ENCODE results near the gene RAD52. TPM values are rescaled to one million over a fixed set of nuclear protein-coding genes. Genes with fewer than 3 reads are reported as not detected.

The RAD52 gene
- total RNA-seq, 2 experiments from 2014 or later, result 30.3 to 30.8 TPM

DNA sequence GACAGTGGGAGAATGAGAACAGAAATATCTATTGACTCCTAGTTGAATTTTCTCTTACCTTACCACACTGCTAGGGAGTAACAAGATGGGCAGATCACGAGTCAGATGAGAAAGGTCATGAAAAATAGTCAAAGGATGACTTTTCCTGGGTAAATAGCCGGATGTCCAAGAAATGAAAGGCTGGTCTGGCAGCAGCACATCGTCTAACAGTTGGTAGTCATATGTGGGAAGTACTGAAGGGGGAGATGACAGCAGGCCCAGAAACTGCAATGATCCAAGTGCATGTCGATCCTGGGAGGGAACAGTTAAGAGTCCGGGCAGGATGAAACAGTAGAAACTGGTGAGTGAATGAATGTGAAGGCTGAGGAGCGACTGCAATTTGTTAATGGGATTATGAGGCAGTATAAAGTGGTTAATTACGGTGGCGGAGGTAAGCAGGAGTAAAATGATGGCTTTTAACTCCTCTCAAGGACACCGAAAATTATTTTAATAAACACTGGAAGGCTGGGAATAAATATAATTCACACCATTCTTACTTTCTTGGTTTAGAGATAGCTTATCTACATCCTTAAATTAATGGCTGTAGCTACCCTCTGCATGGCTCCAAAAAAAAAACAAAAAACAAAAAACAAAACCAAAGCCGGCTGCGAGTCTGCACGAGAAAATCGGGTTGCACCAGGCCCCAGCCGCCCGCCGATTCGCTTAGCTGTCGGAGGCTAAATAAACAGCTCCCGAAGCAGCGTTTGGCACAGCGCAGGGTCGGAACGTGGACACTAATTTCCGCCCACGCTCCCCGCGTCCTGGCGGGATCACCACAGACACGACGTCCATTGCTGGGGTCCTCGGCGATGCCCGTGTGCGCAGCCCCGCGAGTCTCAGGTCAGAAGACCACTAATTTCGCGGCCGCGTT, 40.5 kb upstream of the RAD52 start:
- DNase-seq (ENCODE audit: low spot score), result peak; percentile 74
- peak overlapping the region; percentile 92 for H2AFZ ChIP-seq (ENCODE audit: low read length)
- H3K4me2 ChIP-seq (ENCODE audit: low read length), result peak overlapping the region; percentile 98
- TF ChIP-seq, protein P1, sequence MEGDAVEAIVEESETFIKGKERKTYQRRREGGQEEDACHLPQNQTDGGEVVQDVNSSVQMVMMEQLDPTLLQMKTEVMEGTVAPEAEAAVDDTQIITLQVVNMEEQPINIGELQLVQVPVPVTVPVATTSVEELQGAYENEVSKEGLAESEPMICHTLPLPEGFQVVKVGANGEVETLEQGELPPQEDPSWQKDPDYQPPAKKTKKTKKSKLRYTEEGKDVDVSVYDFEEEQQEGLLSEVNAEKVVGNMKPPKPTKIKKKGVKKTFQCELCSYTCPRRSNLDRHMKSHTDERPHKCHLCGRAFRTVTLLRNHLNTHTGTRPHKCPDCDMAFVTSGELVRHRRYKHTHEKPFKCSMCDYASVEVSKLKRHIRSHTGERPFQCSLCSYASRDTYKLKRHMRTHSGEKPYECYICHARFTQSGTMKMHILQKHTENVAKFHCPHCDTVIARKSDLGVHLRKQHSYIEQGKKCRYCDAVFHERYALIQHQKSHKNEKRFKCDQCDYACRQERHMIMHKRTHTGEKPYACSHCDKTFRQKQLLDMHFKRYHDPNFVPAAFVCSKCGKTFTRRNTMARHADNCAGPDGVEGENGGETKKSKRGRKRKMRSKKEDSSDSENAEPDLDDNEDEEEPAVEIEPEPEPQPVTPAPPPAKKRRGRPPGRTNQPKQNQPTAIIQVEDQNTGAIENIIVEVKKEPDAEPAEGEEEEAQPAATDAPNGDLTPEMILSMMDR (conservative IDR thresholded peaks at IDR 0.05; ENCODE audit: low read length), result no peak
- TF ChIP-seq EZH2phosphoT487 (IDR thresholded peaks at IDR 0.05; ENCODE audit: borderline replicate concordance, low read depth, low read length), result no peak
- H3K4me3 ChIP-seq (ENCODE audit: low read depth, low read length, poor library complexity, severe bottlenecking), result peak overlapping the region; percentile 87
- TSS peak; percentile 70 for BruUV-seq (replicated peaks)
- CTCF ChIA-PET (ENCODE audit: unreplicated experiment), result interaction anchor here (1.0 kb wide), 1 partner anchor 41 kb away, joined by 4 read pairs; the partner anchor contains the start of gene RAD52
- H3K4me1 ChIP-seq (ENCODE audit: insufficient read depth, low read length, poor library complexity, severe bottlenecking), result peaks cover 35% of the 10 kb centered on the region
- no peaks in the 10 kb centered on the region for H3K9me2 ChIP-seq (ENCODE audit: insufficient read depth, low read length)
- POLR2A ChIA-PET, result interaction anchor here (0.6 to 1.7 kb wide), 5 partner anchors 8 to 752 kb away, joined by 3 to 6 read pairs (median 3); no protein-coding TSS in a partner anchor
- no peaks in the 10 kb centered on the region for H3K9me3 ChIP-seq (ENCODE audit: low read length)
- H3K79me2 ChIP-seq (ENCODE audit: insufficient read depth, low read depth, low read length), result peaks cover 31% of the 10 kb centered on the region
- peaks cover 7% of the 10 kb centered on the region; the same call in 1 of the 2 replicates for H4K20me1 ChIP-seq (ENCODE audit: insufficient read depth, low read length)
- peak overlapping the region; percentile 66 for H3K27ac ChIP-seq (ENCODE audit: low read depth, low read length, poor library complexity, severe bottlenecking)
- no peaks in the 10 kb centered on the region for H3K36me3 ChIP-seq (ENCODE audit: insufficient read depth, low read length)
- intact Hi-C loops (cut with micrococcal nuclease; ENCODE audit: unreplicated experiment), result loop anchor here (2.0 to 10.0 kb wide), 3 partner anchors 41 to 605 kb away; partner anchors contain the start of genes FBXL14, RAD52 and WNK1

DNA sequence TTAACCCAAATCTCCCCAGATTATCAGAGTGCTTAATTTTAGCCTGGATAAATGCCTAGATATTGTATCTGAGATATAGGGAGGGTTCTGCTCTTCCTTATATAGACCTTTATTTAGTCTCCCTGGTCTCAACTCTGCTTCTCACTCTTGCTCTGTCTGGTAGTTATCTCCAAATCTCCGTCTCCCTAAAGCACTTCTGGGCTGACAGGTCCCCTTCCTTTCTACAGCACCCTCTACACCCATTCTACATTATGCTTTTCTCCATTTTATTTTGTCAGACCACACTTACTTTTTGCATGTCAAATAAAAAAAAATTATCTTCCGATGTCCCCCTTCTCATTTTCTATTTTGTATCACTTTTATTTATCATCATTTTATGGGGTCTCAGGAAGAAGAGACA, 39.6 kb upstream of the RAD52 start:
- Histone ChIP-seq H4K20me1 (ENCODE audit: insufficient read depth, low read length) (peaks cover 7% of the 10 kb centered on the region; the same call in 1 of the 2 replicates), H3K4me2 (ENCODE audit: low read length) (peak overlapping the region; percentile 98), H3K9me3 (ENCODE audit: low read length) (no peaks in the 10 kb centered on the region), H2AFZ (ENCODE audit: low read length) (peak overlapping the region; percentile 92; the same call in 1 of the 2 replicates), H3K9me2 (ENCODE audit: insufficient read depth, low read length) (no peaks in the 10 kb centered on the region), H3K36me3 (ENCODE audit: insufficient read depth, low read length) (no peaks in the 10 kb centered on the region), H3K79me2 (ENCODE audit: insufficient read depth, low read depth, low read length) (peaks cover 25% of the 10 kb centered on the region), H3K4me1 (ENCODE audit: insufficient read depth, low read length, poor library complexity, severe bottlenecking) (peaks cover 35% of the 10 kb centered on the region), H3K27ac (ENCODE audit: low read depth, low read length, poor library complexity, severe bottlenecking) (no peak overlapping the region), H3K4me3 (ENCODE audit: low read depth, low read length, poor library complexity, severe bottlenecking) (peak overlapping the region; percentile 87)
- no peak for DNase-seq (ENCODE audit: low spot score)
- ChIA-PET CTCF (ENCODE audit: unreplicated experiment) (no interaction called here), POLR2A (interaction anchor here (0.7 to 1.7 kb wide), 2 partner anchors 9 to 11 kb away, joined by 3 to 6 read pairs; no protein-coding TSS in a partner anchor)
- BruUV-seq (replicated peaks), result no TSS peak
- intact Hi-C loops (cut with micrococcal nuclease; ENCODE audit: unreplicated experiment), result no loop called here
- no peak for TF ChIP-seq EZH2phosphoT487 (IDR thresholded peaks at IDR 0.05; ENCODE audit: borderline replicate concordance, low read depth, low read length)
- TF ChIP-seq, protein P1 (conservative IDR thresholded peaks at IDR 0.05; ENCODE audit: low read length), result no peak

Data from OCI-LY7 (cell line).